ENCODE measurements around the gene CUL7. TPM values are rescaled to one million over a fixed set of nuclear protein-coding genes. Genes with fewer than 3 reads are reported as not detected.
"Not testable (repeated sequence)": the region's sequence is repeated elsewhere in the genome, so short reads cannot be mapped to it uniquely, and the experiment has no call there.

Gene CUL7
- total RNA-seq, 1 donor, result 48.5 TPM

- Histone ChIP-seq H2AFZ (ENCODE audit: low read length) (no peak overlapping the region), H3K27ac (ENCODE audit: low read depth, low read length) (no peak overlapping the region), H3K4me3 (ENCODE audit: insufficient read depth, low read length) (no peak overlapping the region), H3K9me3 (ENCODE audit: low read depth, low read length) (no peaks in the 10 kb centered on the region), H3K4me1 (ENCODE audit: insufficient read depth, low read length) (no peaks in the 10 kb centered on the region), H3K4me2 (ENCODE audit: insufficient read depth, low read length) (no peak overlapping the region), H3K27me3 (ENCODE audit: insufficient read depth, low read length) (no peaks in the 10 kb centered on the region), H4K20me1 (ENCODE audit: insufficient read depth, low read length) (peaks cover 2% of the 10 kb centered on the region), H3K79me2 (ENCODE audit: insufficient read depth, low read length) (peaks cover 21% of the 10 kb centered on the region), H3K36me3 (ENCODE audit: insufficient read depth, low read length) (peaks cover 57% of the 10 kb centered on the region)
- no peak for TF ChIP-seq CTCF (IDR thresholded peaks at IDR 0.05; ENCODE audit: extremely low read depth, low read depth, low read length)
- DNase-seq (ENCODE audit: insufficient read length, low spot score, missing footprints), result peak; percentile 64
Observed at GRCh38 chr6:43007126-43007525, 46.5 kb downstream of the CUL7 start.

- H3K9me3 ChIP-seq (ENCODE audit: low read depth, low read length), result no peaks in the 10 kb centered on the region
- H2AFZ ChIP-seq (ENCODE audit: low read length), result no peak overlapping the region
- DNase-seq (ENCODE audit: insufficient read length, low spot score, missing footprints), result no peak
- H3K4me1 ChIP-seq (ENCODE audit: insufficient read depth, low read length), result no peaks in the 10 kb centered on the region
- H3K4me2 ChIP-seq (ENCODE audit: insufficient read depth, low read length), result no peak overlapping the region
- no peaks in the 10 kb centered on the region for H3K27me3 ChIP-seq (ENCODE audit: insufficient read depth, low read length)
- peaks cover 12% of the 10 kb centered on the region for H3K79me2 ChIP-seq (ENCODE audit: insufficient read depth, low read length)
- no peak overlapping the region for H3K27ac ChIP-seq (ENCODE audit: low read depth, low read length)
- TF ChIP-seq CTCF (IDR thresholded peaks at IDR 0.05; ENCODE audit: extremely low read depth, low read depth, low read length), result no peak
- H3K4me3 ChIP-seq (ENCODE audit: insufficient read depth, low read length), result no peak overlapping the region
- H4K20me1 ChIP-seq (ENCODE audit: insufficient read depth, low read length), result no peaks in the 10 kb centered on the region
- peaks cover 51% of the 10 kb centered on the region for H3K36me3 ChIP-seq (ENCODE audit: insufficient read depth, low read length)
Observed at GRCh38 chr6:43006251-43006650, 47.4 kb downstream of the CUL7 start.

- no peak overlapping the region for H2AFZ ChIP-seq (ENCODE audit: low read length)
- no peaks in the 10 kb centered on the region for H3K4me1 ChIP-seq (ENCODE audit: insufficient read depth, low read length)
- no peak overlapping the region for H3K4me3 ChIP-seq (ENCODE audit: insufficient read depth, low read length)
- no peak overlapping the region for H3K4me2 ChIP-seq (ENCODE audit: insufficient read depth, low read length)
- H3K36me3 ChIP-seq (ENCODE audit: insufficient read depth, low read length), result peaks cover 47% of the 10 kb centered on the region
- H3K27ac ChIP-seq (ENCODE audit: low read depth, low read length), result no peak overlapping the region
- peaks cover 3% of the 10 kb centered on the region for H4K20me1 ChIP-seq (ENCODE audit: insufficient read depth, low read length)
- H3K79me2 ChIP-seq (ENCODE audit: insufficient read depth, low read length), result peaks cover 8% of the 10 kb centered on the region
- no peak for TF ChIP-seq CTCF (IDR thresholded peaks at IDR 0.05; ENCODE audit: extremely low read depth, low read depth, low read length)
- no peak for DNase-seq (ENCODE audit: insufficient read length, low spot score, missing footprints)
- H3K9me3 ChIP-seq (ENCODE audit: low read depth, low read length), result no peaks in the 10 kb centered on the region
- no peaks in the 10 kb centered on the region for H3K27me3 ChIP-seq (ENCODE audit: insufficient read depth, low read length)
Observed at GRCh38 chr6:43005844-43006243, 47.8 kb downstream of the CUL7 start.

GRCh38 chr6:43001843-43002242 is 51.8 kb downstream of the CUL7 start:
- Histone ChIP-seq H3K4me2 (ENCODE audit: insufficient read depth, low read length) (no peak overlapping the region), H3K9me3 (ENCODE audit: low read depth, low read length) (no peaks in the 10 kb centered on the region), H3K36me3 (ENCODE audit: insufficient read depth, low read length) (peaks cover 8% of the 10 kb centered on the region), H3K27ac (ENCODE audit: low read depth, low read length) (no peak overlapping the region), H4K20me1 (ENCODE audit: insufficient read depth, low read length) (peaks cover 5% of the 10 kb centered on the region), H3K4me3 (ENCODE audit: insufficient read depth, low read length) (no peak overlapping the region), H2AFZ (ENCODE audit: low read length) (no peak overlapping the region), H3K4me1 (ENCODE audit: insufficient read depth, low read length) (no peaks in the 10 kb centered on the region), H3K79me2 (ENCODE audit: insufficient read depth, low read length) (peaks cover 10% of the 10 kb centered on the region), H3K27me3 (ENCODE audit: insufficient read depth, low read length) (no peaks in the 10 kb centered on the region)
- DNase-seq (ENCODE audit: insufficient read length, low spot score, missing footprints), result no peak
- TF ChIP-seq CTCF (IDR thresholded peaks at IDR 0.05; ENCODE audit: extremely low read depth, low read depth, low read length), result no peak

GRCh38 chr6:42998205-42998604 is 55.4 kb downstream of the CUL7 start:
- peaks cover 10% of the 10 kb centered on the region for H3K79me2 ChIP-seq (ENCODE audit: insufficient read depth, low read length)
- H3K9me3 ChIP-seq (ENCODE audit: low read depth, low read length); H2AFZ ChIP-seq (ENCODE audit: low read length); H3K4me1 ChIP-seq (ENCODE audit: insufficient read depth, low read length); H3K27ac ChIP-seq (ENCODE audit: low read depth, low read length); H3K27me3 ChIP-seq (ENCODE audit: insufficient read depth, low read length); H4K20me1 ChIP-seq (ENCODE audit: insufficient read depth, low read length); H3K36me3 ChIP-seq (ENCODE audit: insufficient read depth, low read length); H3K4me3 ChIP-seq (ENCODE audit: insufficient read depth, low read length); DNase-seq (ENCODE audit: insufficient read length, low spot score, missing footprints); H3K4me2 ChIP-seq (ENCODE audit: insufficient read depth, low read length): not testable (repeated sequence)

Data from osteoblast (primary cell).